ENCODE measurements around the gene MVB12B. TPM values are rescaled to one million over a fixed set of nuclear protein-coding genes. Genes with fewer than 3 reads are reported as not detected.

Gene MVB12B
- total and polyA plus RNA-seq, 8 donors: 2.3 to 21.9 (median 6.4) TPM

GRCh38 chr9:126450668-126451205 is 124.1 kb downstream of the MVB12B start:
- 95 to 99% (median 98%) methylated on average over 6 of the region's 6 CpGs for WGBS, 5 donors
- Histone ChIP-seq H3K9me3 (no peaks in the 10 kb centered on the region), H3K27me3 (no peaks in the 10 kb centered on the region), H3K4me1 (no peaks in the 10 kb centered on the region), H3K36me3 (peaks cover 0 to 44% (median 29%) of the 10 kb centered on the region in 4 donors), H3K27ac (no peak overlapping the region), H3K4me3 (no peak overlapping the region)
- intact Hi-C loops (cut with DNase I; ENCODE audit: low total_unique reads): no loop called here
- TF ChIP-seq POLR2AphosphoS5 (IDR thresholded peaks at IDR 0.05) (no peak), POLR2A (IDR thresholded peaks at IDR 0.05) (no peak), EP300 (IDR thresholded peaks at IDR 0.05) (no peak), CTCF (IDR thresholded peaks at IDR 0.05) (no peak)
- no peak for DNase-seq

GRCh38 chr9:126451316-126451885 is 124.8 kb downstream of the MVB12B start:
- TF ChIP-seq POLR2AphosphoS5 (IDR thresholded peaks at IDR 0.05) (no peak), POLR2A (IDR thresholded peaks at IDR 0.05) (no peak), CTCF (IDR thresholded peaks at IDR 0.05) (no peak), EP300 (IDR thresholded peaks at IDR 0.05) (no peak)
- intact Hi-C loops (cut with DNase I; ENCODE audit: low total_unique reads): no loop called here
- Histone ChIP-seq H3K4me3 (no peak overlapping the region), H3K27ac (no peak overlapping the region), H3K9me3 (no peaks in the 10 kb centered on the region), H3K4me1 (no peaks in the 10 kb centered on the region), H3K27me3 (no peaks in the 10 kb centered on the region), H3K36me3 (peaks cover 0 to 51% (median 30%) of the 10 kb centered on the region in 4 donors)
- WGBS, 5 donors: 80 to 95% (median 84%) methylated on average over 5 to 6 of the region's 6 CpGs
- DNase-seq: no peak

GRCh38 chr9:126452106-126452505 is 125.5 kb downstream of the MVB12B start:
- no peak for TF ChIP-seq POLR2AphosphoS5 (IDR thresholded peaks at IDR 0.05)
- no peak for TF ChIP-seq POLR2A (IDR thresholded peaks at IDR 0.05)
- TF ChIP-seq CTCF (IDR thresholded peaks at IDR 0.05): no peak
- no peak for TF ChIP-seq EP300 (IDR thresholded peaks at IDR 0.05)
- no peaks in the 10 kb centered on the region for H3K9me3 ChIP-seq
- DNase-seq: no peak

GRCh38 chr9:126453156-126453963 is 126.7 kb downstream of the MVB12B start:
- WGBS, 5 donors: 89 to 94% (median 90%) methylated on average over 14 of the region's 14 CpGs
- H3K27me3 ChIP-seq: no peaks in the 10 kb centered on the region
- DNase-seq: no peak
- H3K9me3 ChIP-seq: no peaks in the 10 kb centered on the region
- no peak overlapping the region for H3K4me3 ChIP-seq
- no peak overlapping the region for H3K27ac ChIP-seq
- TF ChIP-seq POLR2A (IDR thresholded peaks at IDR 0.05) (no peak), EP300 (IDR thresholded peaks at IDR 0.05) (no peak), POLR2AphosphoS5 (IDR thresholded peaks at IDR 0.05) (no peak), CTCF (IDR thresholded peaks at IDR 0.05) (no peak)
- intact Hi-C loops (cut with DNase I; ENCODE audit: low total_unique reads): no loop called here
- H3K4me1 ChIP-seq: no peaks in the 10 kb centered on the region
- H3K36me3 ChIP-seq: peaks cover 0 to 56% (median 26%) of the 10 kb centered on the region in 4 donors

More at GRCh38 chr9:126452106-126452505, 125.5 kb downstream of the MVB12B start:
- Histone ChIP-seq H3K36me3 (peaks cover 0 to 56% (median 33%) of the 10 kb centered on the region in 4 donors), H3K4me1 (no peaks in the 10 kb centered on the region), H3K27ac (no peak overlapping the region), H3K4me3 (no peak overlapping the region), H3K27me3 (no peaks in the 10 kb centered on the region)
- 90 to 93% (median 92%) methylated on average over 10 to 12 of the region's 12 CpGs for WGBS, 5 donors
- intact Hi-C loops (cut with DNase I; ENCODE audit: low total_unique reads): no loop called here
